Epithelial cell of esophagus (primary cell): ENCODE measurements around the gene TMPRSS12.
"Not testable (repeated sequence)": the region's sequence is repeated elsewhere in the genome, so short reads cannot be mapped to it uniquely, and the experiment has no call there.

Experiments
- DNase-seq: peaks from one replicate; pipeline ENCODE4 v3.0.0; 2010; ENCODE audit warnings: low read depth
- H3K4me3 ChIP-seq: 2 replicates; pipeline ENCODE4 v1.5.1; 2011; ENCODE audit warnings: mild to moderate bottlenecking, low read length, control low read depth
- TF ChIP-seq, protein P1 (sequence below): IDR thresholded peaks from 2 replicates; pipeline ENCODE4 v1.5.1; 2011; ENCODE audit warnings: low read depth, mild to moderate bottlenecking, low read length, control low read depth, inconsistent platforms; ENCODE audit not compliant: insufficient read depth; ENCODE audit errors: missing control alignments

TMPRSS12 gene

DNA sequence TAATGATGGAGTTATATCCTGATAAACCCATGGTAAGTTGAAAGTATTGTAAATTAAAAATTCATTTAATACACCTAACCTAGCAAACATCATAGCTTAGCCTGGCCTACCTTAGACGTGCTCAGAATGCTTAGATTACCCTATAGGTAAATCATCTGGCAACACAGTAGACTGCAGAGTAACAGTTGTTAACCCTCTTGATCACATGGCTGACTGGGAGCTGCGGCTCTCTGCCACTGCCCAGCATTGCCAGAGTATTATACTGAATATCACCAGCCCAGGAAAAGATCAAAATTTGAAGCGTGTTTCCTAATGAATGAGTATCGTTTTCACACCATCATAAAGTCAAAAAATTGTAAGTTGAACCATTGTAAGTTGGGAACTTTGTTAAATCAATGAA is 17.8 kb upstream of the TMPRSS12 start:
- no peak for DNase-seq
- TF ChIP-seq, protein P1, sequence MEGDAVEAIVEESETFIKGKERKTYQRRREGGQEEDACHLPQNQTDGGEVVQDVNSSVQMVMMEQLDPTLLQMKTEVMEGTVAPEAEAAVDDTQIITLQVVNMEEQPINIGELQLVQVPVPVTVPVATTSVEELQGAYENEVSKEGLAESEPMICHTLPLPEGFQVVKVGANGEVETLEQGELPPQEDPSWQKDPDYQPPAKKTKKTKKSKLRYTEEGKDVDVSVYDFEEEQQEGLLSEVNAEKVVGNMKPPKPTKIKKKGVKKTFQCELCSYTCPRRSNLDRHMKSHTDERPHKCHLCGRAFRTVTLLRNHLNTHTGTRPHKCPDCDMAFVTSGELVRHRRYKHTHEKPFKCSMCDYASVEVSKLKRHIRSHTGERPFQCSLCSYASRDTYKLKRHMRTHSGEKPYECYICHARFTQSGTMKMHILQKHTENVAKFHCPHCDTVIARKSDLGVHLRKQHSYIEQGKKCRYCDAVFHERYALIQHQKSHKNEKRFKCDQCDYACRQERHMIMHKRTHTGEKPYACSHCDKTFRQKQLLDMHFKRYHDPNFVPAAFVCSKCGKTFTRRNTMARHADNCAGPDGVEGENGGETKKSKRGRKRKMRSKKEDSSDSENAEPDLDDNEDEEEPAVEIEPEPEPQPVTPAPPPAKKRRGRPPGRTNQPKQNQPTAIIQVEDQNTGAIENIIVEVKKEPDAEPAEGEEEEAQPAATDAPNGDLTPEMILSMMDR = no peak
- no peak overlapping the region for H3K4me3 ChIP-seq

DNA sequence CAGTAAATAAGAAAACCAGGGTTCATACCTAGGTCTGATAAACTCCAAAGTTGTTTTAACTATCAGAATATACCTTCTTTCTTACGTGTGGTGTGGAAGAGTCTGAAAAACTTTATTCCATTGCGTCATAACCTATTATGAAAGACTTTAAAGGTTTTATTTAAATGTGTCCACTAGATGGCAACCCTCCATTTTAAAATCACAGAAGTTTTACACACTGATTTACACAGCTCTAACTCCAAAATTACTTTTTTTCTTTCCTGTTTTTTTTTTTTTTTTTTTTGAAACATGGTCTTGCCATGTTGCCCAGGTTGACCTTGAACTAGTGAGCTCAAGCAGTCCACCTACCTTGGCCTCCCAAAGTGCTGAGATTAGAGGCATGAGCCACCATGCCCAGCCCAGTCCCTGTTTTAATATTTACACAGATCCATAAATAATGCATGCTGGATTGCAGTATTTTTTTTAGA is 17.3 kb upstream of the TMPRSS12 start:
- no peak overlapping the region for H3K4me3 ChIP-seq
- DNase-seq = peak; percentile 75

DNA sequence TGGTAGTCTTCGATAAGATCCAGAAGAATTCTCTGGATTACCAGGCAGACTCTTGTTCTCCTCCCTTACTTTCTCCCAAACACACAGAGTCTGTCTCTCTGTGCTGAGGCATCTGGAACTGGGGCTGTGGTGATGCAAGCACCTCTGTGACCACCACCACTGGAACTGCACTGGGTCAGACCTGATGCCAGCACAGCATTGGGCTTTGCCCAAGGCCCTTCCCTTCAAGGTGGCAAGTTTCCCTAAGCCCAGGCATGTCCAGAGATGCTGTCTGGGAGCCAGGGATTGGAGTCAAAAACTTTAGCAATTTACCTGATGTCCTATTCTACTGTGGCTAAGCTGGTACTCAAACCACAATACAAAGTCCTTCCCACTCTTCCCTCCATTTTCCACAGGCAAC is 14.6 kb upstream of the TMPRSS12 start:
- peak; percentile 53 for DNase-seq
- TF ChIP-seq, protein P1 = no peak
- no peak overlapping the region for H3K4me3 ChIP-seq

More for the DNA sequence above, 17.3 kb upstream of the TMPRSS12 start:
- TF ChIP-seq, protein P1 = peak; percentile 31

DNA sequence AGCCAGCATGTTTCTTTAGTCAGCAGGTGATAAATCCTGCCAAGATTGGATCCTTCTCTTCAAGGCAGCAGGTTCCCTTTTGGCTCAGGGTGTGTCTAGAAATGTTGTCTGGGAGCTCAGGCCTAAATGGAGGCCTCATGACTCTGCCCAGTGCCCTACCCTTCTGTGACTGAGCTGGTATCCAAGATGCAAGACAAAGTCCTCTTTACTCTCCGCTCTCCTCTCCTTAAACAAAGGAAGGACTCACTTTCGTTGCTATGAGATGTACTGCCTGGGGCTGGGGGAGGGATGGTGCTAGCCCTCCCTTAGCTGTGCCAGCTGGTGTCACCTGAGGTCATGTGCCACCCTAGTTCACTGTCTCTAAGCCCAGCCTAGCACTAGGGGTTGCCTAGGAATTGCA is 13.8 kb upstream of the TMPRSS12 start:
- no peak for DNase-seq
- TF ChIP-seq, protein P1 = no peak
- no peak overlapping the region for H3K4me3 ChIP-seq

DNA sequence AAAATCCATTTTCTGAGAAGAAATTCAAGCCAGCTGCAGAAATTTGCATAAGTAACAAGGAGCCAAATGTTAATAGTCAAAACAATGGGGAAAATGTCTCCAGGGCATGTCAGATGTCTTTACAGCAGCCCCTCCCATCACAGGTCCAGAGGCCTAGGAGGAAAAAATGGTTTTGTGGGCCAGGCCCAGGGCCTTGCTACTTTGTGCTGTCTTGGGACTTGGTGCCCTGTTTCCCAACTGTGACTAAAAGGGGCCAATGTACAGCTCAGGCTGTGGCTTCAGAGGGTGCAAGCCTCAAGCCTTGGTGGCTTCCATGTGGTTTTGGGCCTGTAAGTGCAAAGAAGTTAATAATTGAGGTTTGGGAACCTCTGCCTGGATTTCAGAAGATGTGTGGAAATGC is 8.9 kb upstream of the TMPRSS12 start:
- not testable (repeated sequence) for H3K4me3 ChIP-seq, DNase-seq

DNA sequence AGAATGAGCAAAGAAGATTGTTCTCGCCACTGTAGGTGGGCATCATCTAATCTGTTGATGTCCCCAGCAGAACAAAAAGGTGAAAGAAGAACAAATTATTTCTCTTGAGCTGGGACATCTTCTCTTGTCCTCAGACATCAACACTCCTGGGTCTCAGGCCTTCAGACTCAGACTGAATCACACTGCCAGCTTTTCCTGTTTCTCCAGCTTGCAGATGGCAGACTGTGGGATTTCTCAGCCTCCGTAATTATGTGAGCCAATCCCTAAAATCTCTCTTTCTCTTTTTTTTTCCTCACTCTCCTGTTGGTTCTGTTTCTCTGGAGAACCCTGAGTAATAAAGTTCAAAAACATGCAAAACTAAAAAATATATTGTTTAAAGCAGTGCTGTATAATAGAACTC is 3.7 kb upstream of the TMPRSS12 start:
- TF ChIP-seq, protein P1 = no peak
- H3K4me3 ChIP-seq = no peak overlapping the region
- DNase-seq = peak; percentile 82

DNA sequence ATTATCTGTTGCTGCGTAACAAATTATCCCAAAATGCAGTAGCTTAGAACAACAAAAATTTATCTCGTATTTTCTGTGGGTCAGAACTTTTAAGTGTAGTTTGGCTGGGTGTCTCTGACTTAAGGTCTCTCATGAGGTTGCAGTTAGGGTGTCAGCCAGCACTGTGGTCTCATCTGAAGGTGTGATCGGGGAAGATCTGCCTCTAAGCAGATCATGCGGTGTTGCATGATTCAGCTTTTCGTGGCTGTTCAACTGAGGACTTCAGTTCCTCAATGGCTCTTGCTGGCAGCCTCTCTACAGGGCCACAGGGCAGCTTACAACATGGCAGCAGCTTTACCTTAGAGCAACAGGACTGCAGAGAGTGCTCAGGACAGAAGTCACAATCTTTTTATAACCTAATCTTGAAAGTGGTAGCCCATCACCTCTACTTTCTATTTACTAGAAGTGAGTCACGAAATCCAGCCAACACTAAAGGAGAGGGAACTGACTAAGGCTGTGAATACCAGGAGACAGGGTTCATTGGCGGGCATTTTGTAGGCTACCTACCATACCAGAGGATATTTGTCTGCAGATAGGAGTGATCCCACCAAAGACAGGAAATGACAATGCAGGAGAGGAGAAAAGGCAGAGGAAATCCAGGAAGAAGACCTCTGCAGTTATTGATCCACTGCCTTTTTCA is 1.8 kb upstream of the TMPRSS12 start:
- TF ChIP-seq, protein P1 = no peak
- no peak for DNase-seq
- H3K4me3 ChIP-seq = no peak overlapping the region
